Measurements from ENCODE around the gene OR8G5.

OR8G5 gene

DNA sequence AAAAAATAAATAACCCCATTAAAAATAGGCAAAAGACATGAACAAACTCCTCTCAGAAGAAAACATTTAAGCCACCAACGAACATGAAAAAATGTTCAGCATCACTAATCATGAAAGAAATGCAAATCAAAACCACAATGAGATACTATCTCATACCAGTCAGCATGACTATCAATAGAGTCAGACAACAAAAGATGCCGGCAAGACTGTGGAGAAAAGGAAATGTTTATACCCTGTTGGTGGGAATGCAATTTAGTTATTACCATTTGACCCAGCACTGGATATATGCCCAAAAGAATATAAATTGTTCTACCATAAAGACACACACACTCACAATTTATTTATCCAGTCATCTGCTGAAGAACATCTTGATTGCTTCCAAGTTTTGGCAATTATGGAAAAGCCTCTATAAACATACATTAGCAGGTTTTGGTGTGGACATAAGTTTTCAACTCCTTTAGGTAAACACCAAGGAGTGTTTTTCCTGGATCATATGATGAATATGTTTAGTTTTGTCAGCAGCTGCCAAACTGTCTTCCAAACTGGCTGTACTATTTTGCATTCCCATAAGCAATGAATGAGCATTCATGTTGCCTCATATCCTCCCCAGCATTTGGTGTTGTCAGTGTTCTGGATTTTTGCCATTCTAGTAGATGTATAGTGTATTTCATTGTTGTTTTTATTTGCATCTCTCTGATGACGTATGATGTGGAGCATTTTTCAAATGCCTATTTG is 29.6 kb downstream of the OR8G5 start:
- DNase-seq (ENCODE audit: low read depth in 2 of 2) = no peak

DNA sequence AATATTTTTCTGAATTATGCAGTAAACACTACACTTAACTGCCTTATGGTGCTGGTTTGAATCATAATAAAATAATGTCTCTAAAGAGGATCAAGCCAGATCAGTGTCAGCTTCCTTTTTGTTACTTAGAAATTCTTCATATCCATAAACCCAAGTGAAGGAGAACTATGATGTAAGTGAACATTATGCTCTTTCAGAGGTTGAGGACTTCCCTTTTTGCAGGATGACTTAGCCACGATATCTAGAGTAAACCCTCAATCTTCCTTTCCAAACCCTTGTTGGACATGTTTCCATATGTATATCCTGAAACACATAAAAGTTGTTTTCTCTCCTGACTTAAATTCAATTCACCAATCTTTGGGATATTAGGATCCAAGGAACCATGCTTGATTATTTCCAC is 38.5 kb downstream of the OR8G5 start:
- DNase-seq (ENCODE audit: low read depth in 2 of 2) = no peak

DNA sequence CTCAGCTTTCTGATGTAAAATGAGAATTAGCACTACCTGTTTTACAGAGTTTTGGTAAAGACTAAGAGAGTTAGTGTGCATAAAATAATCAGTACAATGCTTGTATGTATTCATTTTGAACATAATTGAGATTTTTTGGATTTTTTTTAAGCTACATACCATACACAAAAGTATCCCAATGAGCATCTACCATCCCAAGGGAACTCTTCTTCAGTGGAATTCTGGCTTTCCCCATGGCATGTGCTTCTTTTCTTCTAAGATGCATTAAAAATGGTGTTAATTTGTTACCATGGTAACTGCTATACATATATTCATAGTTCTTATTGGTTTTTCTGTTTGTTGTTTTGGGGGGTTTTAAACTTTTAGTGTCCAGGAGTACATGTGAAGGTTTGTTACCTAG is 39.8 kb downstream of the OR8G5 start:
- DNase-seq (ENCODE audit: low read depth in 2 of 2) = no peak

DNA sequence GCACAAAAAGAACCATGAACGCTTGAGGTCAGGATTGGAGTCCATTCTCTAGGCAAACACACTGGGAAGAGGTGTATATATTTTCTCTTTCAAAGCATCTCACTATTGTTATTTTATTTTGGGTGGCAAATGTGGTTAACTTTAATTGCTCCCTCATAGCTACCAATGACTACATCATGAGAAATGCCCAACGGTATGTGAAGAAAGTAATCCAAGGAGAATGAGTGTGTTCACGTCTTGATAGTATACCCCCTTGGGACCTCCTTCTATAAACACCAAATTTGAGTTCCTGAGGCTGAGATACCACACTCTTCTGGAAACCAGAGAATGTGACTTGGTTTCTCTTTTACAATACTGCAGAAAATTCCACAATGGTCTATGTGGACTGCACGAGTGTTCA is 41.7 kb downstream of the OR8G5 start:
- DNase-seq (ENCODE audit: low read depth in 2 of 2) = no peak

DNA sequence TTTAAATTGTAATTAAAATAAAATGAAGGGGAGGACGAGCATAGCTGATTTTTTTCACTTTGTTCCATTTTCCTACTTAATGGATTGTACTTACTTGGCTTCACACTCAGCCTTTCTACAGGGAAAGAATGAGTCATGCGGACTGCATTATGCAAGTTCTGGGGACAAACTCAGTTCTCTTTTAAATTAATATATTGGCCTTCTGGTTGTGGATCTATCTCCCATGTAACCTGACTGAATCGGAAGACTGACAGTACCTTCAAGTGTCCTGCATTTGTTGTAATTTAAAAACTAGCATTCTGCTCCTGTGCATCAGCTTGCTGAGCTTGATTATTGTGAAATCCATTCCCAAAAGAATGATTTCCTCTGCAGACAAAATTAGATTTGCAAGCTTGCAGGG is 45.4 kb downstream of the OR8G5 start:
- DNase-seq (ENCODE audit: low read depth in 2 of 2) = no peak

DNA sequence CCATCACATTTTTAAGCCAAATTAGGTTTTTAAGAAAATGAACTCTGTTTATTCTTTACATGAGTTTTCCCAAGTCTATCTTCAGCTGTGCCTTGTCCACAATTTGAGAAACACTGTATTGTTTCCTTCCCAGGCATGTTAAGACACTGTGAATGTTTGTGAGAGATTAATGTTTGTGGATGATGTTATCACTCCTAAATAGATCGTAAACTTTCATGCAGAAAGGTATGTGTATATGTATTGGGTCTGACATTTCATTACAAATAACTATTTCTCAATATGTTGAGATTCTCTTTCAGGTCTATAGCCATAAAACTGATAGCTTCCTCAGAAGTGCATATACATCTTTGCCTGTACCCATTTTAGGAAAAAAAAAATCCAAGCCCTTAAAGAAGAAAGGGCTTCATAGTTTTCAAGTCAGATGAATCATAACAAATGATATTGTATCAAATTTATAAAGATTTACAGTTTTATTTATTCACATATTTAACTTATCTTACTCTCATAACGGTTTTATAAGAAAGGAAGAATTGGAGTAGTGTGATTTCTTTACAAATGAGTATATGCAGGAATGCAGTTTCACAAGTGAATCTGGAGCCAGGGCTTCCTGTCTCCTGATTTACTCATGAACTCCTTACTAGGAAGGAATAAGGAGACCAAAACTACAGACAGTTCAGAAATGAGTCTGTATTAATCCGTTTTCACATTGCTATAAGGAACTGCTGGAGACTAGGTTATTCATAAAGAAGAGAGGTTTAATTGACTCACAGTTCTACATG is 46.4 kb downstream of the OR8G5 start:
- DNase-seq (ENCODE audit: low read depth in 2 of 2) = no peak

DNA sequence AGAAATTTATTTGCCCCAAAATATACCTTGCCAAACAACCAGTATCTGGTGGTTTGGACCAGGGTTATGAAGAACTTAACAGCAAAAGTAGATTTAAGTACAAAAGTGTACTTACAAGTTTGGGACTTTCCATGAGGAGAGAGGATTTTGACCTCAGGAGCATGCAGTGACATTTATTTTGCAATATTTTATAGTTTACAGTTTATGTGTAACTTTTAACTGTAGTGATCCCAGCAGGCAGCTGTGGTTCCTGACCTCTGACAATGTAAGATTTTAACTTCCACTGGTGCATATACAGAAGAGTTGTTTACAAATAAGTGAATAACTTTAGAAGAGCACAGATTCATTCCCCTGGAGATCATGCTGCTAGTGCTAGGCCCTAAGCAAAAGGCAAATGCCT is 50.9 kb downstream of the OR8G5 start:
- DNase-seq (ENCODE audit: low read depth in 2 of 2) = no peak

DNA sequence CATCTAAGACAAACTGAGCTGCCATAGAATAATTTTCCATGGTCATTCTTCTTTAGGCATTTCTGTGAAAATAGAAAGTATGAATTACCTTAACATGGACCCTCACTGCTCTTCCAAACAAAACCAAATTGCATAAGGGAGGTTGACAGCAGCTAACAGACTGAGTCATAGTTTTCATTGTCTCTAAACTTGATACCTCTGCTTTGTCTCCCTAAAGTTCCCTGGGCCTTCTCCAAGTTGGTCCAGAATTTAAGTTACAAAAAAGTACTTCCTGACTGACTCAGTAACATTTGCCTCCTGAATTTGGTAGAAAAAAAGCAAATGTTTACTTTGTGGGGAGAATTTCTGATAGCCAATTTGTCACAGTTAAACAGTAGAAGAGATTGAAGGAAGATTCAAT is 54.5 kb downstream of the OR8G5 start:
- DNase-seq (ENCODE audit: low read depth in 2 of 2) = no peak

DNA sequence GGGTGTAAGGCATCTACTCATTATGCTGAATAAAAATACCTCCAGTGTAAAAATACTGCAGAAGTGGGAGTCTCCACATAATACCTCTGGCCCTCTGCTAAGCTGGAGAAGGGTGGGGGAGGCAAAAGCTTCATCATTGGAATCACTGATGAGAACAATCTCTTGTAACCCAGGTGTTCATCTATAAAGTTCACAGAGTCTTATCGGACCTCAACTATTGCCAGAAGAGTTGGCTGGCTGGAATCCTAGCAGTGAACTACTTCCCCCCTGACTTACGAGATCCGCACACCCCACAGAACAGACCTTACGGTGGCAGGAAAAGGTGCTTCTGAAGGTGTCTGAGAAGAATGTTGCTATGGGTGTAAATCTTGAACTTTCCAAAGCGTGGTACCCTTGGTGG is 55.1 kb downstream of the OR8G5 start:
- no peak for DNase-seq (ENCODE audit: low read depth in 2 of 2)

DNA sequence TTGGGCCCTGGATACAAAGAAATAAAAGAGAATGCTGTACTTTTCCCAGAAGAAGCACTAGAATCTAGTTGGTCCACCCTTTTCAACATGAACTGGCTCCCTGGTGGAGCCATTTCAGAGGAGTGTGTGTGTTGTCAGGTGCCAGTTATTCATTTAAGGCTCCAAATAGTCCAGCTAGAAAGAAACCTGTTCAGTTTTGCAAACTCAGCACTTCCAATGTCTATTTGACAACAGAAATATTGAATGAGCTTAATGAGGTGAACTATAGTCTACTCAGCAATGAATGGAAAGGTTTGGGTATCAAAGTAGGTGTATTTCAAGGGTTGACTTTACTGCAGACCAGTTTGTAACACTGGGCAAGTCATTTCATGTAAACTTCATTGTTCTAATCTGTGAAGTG is 55.5 kb downstream of the OR8G5 start:
- no peak for DNase-seq (ENCODE audit: low read depth in 2 of 2)

DNA sequence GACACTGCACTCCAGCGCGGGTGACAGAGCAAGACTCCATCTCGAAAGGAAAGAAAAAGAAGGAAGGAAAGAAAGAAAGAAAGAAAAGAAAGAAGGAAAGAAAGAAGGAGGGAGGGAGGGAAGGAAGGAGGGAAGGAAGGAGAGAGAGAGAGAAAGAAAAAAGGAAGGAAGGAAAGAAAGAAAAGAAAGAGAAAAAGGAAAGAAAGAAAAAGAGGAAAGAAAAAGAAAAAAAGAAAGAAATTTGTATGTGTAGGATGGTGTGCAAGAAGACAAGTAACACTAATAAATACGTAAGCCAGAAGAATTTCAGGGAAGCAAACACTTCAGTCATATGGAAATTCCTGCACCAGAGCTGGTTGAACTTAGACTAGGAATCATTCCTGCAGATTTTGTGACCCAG is 57.0 kb downstream of the OR8G5 start:
- DNase-seq (ENCODE audit: low read depth in 2 of 2) = no peak

DNA sequence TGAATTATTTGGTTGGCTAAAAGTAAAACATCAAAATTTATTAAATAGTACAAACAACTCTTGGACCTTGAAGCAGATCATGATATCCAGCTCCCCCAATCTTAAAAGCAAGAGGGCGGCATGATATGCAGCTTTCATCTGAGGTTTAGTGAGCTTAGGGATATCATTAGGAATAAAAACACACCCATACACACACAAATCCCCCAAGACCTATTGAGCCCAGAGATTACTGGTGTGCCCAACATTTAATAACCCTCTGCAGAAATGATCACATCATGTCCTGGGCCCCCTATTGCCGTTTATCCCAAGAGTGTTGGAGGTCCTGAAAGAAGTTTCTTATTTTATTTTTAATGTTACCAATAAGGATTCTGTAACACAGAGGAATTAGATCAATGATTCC is 57.7 kb downstream of the OR8G5 start, which contains the start of gene OR8D1:
Gene OR8D1 (minus strand): TSS at position 101 of the 400 bp plus-strand sequence. CDS start 3,183 bp downstream, outside the sequence.
- DNase-seq (ENCODE audit: low read depth in 2 of 2) = no peak

DNA sequence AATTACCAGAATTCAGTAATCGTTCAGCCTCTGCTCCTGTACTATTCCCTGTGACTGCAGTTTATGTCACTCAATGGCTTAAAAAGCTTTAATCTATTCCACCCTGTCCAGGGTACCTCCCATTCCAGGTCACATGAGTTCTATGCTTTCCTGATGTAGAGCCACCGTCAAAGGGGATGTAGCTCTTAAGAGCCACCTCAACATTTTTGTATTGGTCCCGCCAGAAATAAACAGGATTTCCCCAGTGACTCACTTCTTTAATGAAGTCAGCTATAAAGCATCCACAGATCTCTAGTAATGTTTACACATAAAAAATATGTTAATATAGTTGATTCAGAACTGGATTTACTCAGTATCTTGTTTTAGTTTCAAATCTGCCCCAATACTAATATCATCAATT is 58.9 kb downstream of the OR8G5 start:
- no peak for DNase-seq (ENCODE audit: low read depth in 2 of 2)

Data from stimulated activated CD8-positive, alpha-beta memory T cell treated with anti-CD3 and anti-CD28 coated beads, Interleukin-2, amount 100 ng/mL, for 48 hours (primary cell).